ENCODE measurements around the gene COL24A1. TPM values are rescaled to one million over a fixed set of nuclear protein-coding genes. Genes with fewer than 3 reads are reported as not detected.
"Not testable (repeated sequence)": the region's sequence is repeated elsewhere in the genome, so short reads cannot be mapped to it uniquely, and the experiment has no call there.

Gene COL24A1
- total and polyA plus RNA-seq, 2 of the 8 experiments (the other 6 are each of a cell fraction or from before 2014, with no cell fraction given), result 0.23 to 1.1 TPM

- H3K27me3 ChIP-seq (replicated peaks in 1 of 4; ENCODE audit: control insufficient read depth in 3 of 4, extremely low read depth in 1 of 4, insufficient read depth in 3 of 4, low read length in 3 of 4); H4K5ac ChIP-seq (ENCODE audit: insufficient read length, low read depth, low read length); H3K23me2 ChIP-seq (ENCODE audit: low read depth, low read length); H3K79me1 ChIP-seq (ENCODE audit: low read depth, low read length); H2BK15ac ChIP-seq (ENCODE audit: low read length); H3K14ac ChIP-seq (ENCODE audit: insufficient read length); FAIRE-seq; H2AK5ac ChIP-seq (ENCODE audit: low read depth, low read length); H3K79me2 ChIP-seq (ENCODE audit: control insufficient read depth in 1 of 2, insufficient read depth in 2 of 2, low read length in 2 of 2); H3K9ac ChIP-seq (replicated peaks in 1 of 4; ENCODE audit: extremely low read depth in 1 of 4, low read depth in 3 of 4, low read length in 3 of 4); H4K20me1 ChIP-seq (replicated peaks in 1 of 2; ENCODE audit: control insufficient read depth in 1 of 2, insufficient read depth in 2 of 2, low read length in 2 of 2); POLR2A ChIA-PET (ENCODE audit: partially characterized antibody); DNase-seq (ENCODE audit: low read depth in 1 of 2, low spot score in 2 of 2); H3K18ac ChIP-seq (ENCODE audit: extremely low read depth, low read length); H4K91ac ChIP-seq (replicated peaks; ENCODE audit: insufficient read length, low read length); H3K36me3 ChIP-seq (ENCODE audit: control insufficient read depth in 2 of 4, insufficient read depth in 4 of 4, low read length in 3 of 4); H3K27ac ChIP-seq (ENCODE audit: low read depth, low read length); H2BK5ac ChIP-seq (ENCODE audit: low read depth, low read length); H3K9me3 ChIP-seq (ENCODE audit: insufficient read depth in 2 of 2, low read depth in 1 of 2, low read length in 1 of 2); H3K23ac ChIP-seq (ENCODE audit: insufficient read length); H3K4me3 ChIP-seq (ENCODE audit: extremely low read depth in 1 of 4, insufficient read depth in 2 of 4, low read depth in 3 of 4, low read length in 4 of 4); H2BK120ac ChIP-seq (replicated peaks; ENCODE audit: low read depth, low read length); H3K4me1 ChIP-seq (replicated peaks in 1 of 4; ENCODE audit: control insufficient read depth in 3 of 4, insufficient read depth in 4 of 4, low read length in 3 of 4); H3K4me2 ChIP-seq (ENCODE audit: insufficient read depth in 1 of 2, low read depth in 2 of 2, low read length in 2 of 2); H2BK20ac ChIP-seq (ENCODE audit: low read length); H3K56ac ChIP-seq (replicated peaks; ENCODE audit: insufficient read length, low read depth, low read length); H4K8ac ChIP-seq (ENCODE audit: extremely low read depth, insufficient read depth, low read length); CTCF ChIA-PET (ENCODE audit: partially characterized antibody); H2AFZ ChIP-seq (ENCODE audit: low read length); H2BK12ac ChIP-seq (ENCODE audit: low read depth, low read length); H3K4ac ChIP-seq (replicated peaks; ENCODE audit: insufficient read length, low read depth, low read length): not testable (repeated sequence)
- peak in 1 of 2 experiments; percentile 89; a peak in 1 of 3 replicates for TF ChIP-seq EP300 (IDR thresholded peaks at IDR 0.05; ENCODE audit: borderline replicate concordance in 1 of 2, low read depth in 2 of 2, low read length in 2 of 2)
- 91% methylated on average over 14 of the region's 14 CpGs; no CpG with 5 or more reads in 1 of the 2 experiments for WGBS, 2 experiments (ENCODE audit: extremely low coverage in 1 of 2, insufficient coverage in 1 of 2, insufficient read length in 1 of 2, insufficient replicate concordance in 2 of 2, low coverage in 1 of 2, low lambda C conversion rate in 2 of 2, missing lambda C conversion rate in 1 of 2)
Observed at GRCh38 chr1:85714418-85715114, 442.0 kb downstream of the COL24A1 start.

Data from H1 (cell line).